Stomach (tissue), 9 donors: ENCODE data around the gene PPIF. TPM values are rescaled to one million over a fixed set of nuclear protein-coding genes. Genes with fewer than 3 reads are reported as not detected.
A peak's percentile ranks its signal among the peaks of the same experiment; 100 is the strongest.

Source experiments
- DNase-seq, 2 donors: peaks; one replicate each; pipeline versions ENCODE4 v3.0.0 to v3.0.0-alpha.2; 2013 to 2019
- H3K27ac ChIP-seq, 5 donors: fragments of 200-600 bp in 4 of 5; sonication (generic) in 4 of 5; one replicate each; pipeline ENCODE4 v1.5.1; 2013 to 2019; ENCODE audit warnings: mild to moderate bottlenecking in 1 of 5, moderate library complexity in 1 of 5
- H3K27me3 ChIP-seq, 3 donors: fragments of 200-600 bp; sonication (generic); one replicate each; pipeline ENCODE4 v1.5.1; 2017 to 2019; ENCODE audit warnings: mixed run types in 1 of 3
- H3K36me3 ChIP-seq, 4 donors: fragments of 200-600 bp; sonication (generic); 1 replicate in 3 of 4; 2 replicates in 1 of 4; pipeline ENCODE4 v1.5.1; 2016 to 2019
- H3K4me1 ChIP-seq, 4 donors: fragments of 200-600 bp; sonication (generic); one replicate each; pipeline ENCODE4 v1.5.1; 2016 to 2019
- H3K4me3 ChIP-seq, 4 donors: fragments of 200-600 bp; sonication (generic) in 3 of 4; one replicate each; pipeline ENCODE4 v1.5.1; 2016 to 2019; ENCODE audit warnings: mild to moderate bottlenecking in 1 of 4
- H3K9me3 ChIP-seq, 4 donors: fragments of 200-600 bp; sonication (generic); one replicate each; pipeline ENCODE4 v1.5.1; 2016 to 2019
- EP300 ChIP-seq: sonication (generic); formaldehyde crosslinking; IDR thresholded peaks from one replicate; pipeline ENCODE4 v1.6.1; 2017; ENCODE audit warnings: antibody characterized with exemption
- POLR2A ChIP-seq, 4 donors: fragments of 450-650 bp; IDR thresholded peaks; one replicate each; pipeline ENCODE4 v1.6.1; 2016; ENCODE audit warnings: antibody characterized with exemption in 4 of 4, control low read depth in 2 of 4, mild to moderate bottlenecking in 1 of 4, moderate library complexity in 1 of 4
- POLR2AphosphoS5 ChIP-seq, 3 donors: sonication (generic); formaldehyde crosslinking; IDR thresholded peaks; one replicate each; pipeline ENCODE4 v1.6.1; 2016; ENCODE audit warnings: antibody characterized with exemption in 3 of 3
- WGBS, 5 donors: extraction: QIAGEN DNeasy Blood & Tissue Kit in 3 of 5; methylation state at CpG; one replicate each; pipeline versions ENCODE4 v1.1.5 to v1.1.7; 2013 to 2018; 5-methylcytosine and 5-hydroxymethylcytosine counted together
- intact Hi-C: fragments of 100-400 bp; cut with DNase I; formaldehyde crosslinking; loops from one replicate; pipeline ENCODE4 v1.15.1; 2023; ENCODE audit warnings: low total_unique reads
- polyA plus RNA-seq, 3 donors: library from polyadenylated mRNA; stranded (reverse); fragments of 200-250 nt; gene quantifications; one replicate each; pipeline ENCODE4 v1.2.3, GENCODE V29; 2013
- total RNA-seq, 5 donors: library from RNA; depleted of rRNA; stranded (reverse); fragments of >200 nt; gene quantifications; one replicate each; pipeline versions ENCODE4 v1.1.0 to v1.2.3, GENCODE V29; 2014 to 2016
- TF ChIP-seq, protein P1 (sequence below), 7 experiments: fragments of 450-650 bp in 4 of 7; fragments of 200-600 bp in 3 of 7; sonication (generic) in 3 of 7; IDR thresholded peaks; one replicate each; pipeline ENCODE4 v1.5.1; 2016 to 2019; ENCODE audit warnings: antibody characterized with exemption in 7 of 7, control low read depth in 2 of 7, mild to moderate bottlenecking in 1 of 7
- donor health status: healthy with polysubstance abuse.
- donor health status: Bipolar disorder and iron deficiency.
- donor health status: healthy.

Gene PPIF
- total and polyA plus RNA-seq, 8 donors = 6.4 to 177 (median 50.8) TPM

- Histone ChIP-seq H3K27me3 (no peaks in the 10 kb centered on the region), H3K27ac (no peak overlapping the region), H3K9me3 (no peaks in the 10 kb centered on the region), H3K4me3 (no peak overlapping the region), H3K4me1 (peaks cover 14 to 51% (median 24%) of the 10 kb centered on the region in 4 donors), H3K36me3 (peaks cover 30 to 53% (median 50%) of the 10 kb centered on the region in 4 donors)
- WGBS, 5 donors = 57 to 74% (median 61%) methylated on average over 11 of the region's 11 CpGs
- no peak for TF ChIP-seq POLR2AphosphoS5 (IDR thresholded peaks at IDR 0.05)
- TF ChIP-seq POLR2A (IDR thresholded peaks at IDR 0.05) = no peak
- intact Hi-C loops = no loop called here
- no peak for DNase-seq
These were observed 31.7 kb upstream of the PPIF start for GRCh38 chr10:79315602-79315920.

DNA sequence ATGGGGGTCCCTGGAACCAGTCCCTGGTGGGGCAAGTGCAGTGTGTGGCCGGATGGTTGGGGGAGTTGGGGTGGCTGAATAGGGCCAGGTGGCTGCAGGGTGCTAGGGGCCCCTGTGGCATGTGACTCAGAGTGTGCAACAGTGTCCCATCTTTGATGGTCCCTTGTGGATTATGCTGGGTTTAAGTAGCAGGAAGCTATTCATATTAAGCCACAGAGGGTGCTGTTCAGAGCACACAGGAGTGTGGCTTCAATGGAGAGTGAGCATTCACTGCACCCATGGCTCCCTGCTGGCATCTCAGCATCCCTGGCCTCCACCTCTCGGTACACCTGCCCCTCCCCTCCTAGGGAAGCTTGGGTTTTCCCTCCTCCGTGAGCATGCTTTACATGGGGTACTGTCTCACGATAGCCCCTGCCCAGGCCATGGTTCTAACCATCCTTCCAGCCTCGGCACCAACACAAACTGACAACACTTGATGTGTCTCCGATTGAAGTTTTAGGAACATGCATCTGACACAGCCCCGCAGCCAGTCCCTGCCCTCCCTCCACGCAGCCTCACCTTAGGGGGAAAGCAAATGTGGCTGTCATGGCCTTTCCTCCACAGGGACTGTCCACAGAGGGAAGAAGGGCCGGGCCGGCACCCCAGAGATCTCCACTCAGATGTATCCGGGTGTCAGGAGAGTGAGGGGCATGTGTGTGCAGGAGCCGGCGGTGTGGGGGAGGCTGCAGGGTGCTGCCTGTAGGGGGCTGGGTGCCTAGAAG lies 30.4 kb upstream of the PPIF start:
- no peak for DNase-seq
- H3K4me3 ChIP-seq = no peak overlapping the region
- H3K4me1 ChIP-seq = peaks cover 14 to 51% (median 19%) of the 10 kb centered on the region in 4 donors
- intact Hi-C loops = no loop called here
- H3K27me3 ChIP-seq = no peaks in the 10 kb centered on the region
- peak in 1 of 3 donors; percentile 10 for TF ChIP-seq POLR2AphosphoS5 (IDR thresholded peaks at IDR 0.05)
- TF ChIP-seq EP300 = no peak
- 26 to 45% (median 29%) methylated on average over 11 to 13 of the region's 13 CpGs for WGBS, 5 donors
- peak overlapping the region in 3 of 5 donors; percentile 24 to 71 (median 44) for H3K27ac ChIP-seq
- H3K36me3 ChIP-seq = peaks cover 24 to 40% (median 37%) of the 10 kb centered on the region in 4 donors
- H3K9me3 ChIP-seq = no peaks in the 10 kb centered on the region

DNA sequence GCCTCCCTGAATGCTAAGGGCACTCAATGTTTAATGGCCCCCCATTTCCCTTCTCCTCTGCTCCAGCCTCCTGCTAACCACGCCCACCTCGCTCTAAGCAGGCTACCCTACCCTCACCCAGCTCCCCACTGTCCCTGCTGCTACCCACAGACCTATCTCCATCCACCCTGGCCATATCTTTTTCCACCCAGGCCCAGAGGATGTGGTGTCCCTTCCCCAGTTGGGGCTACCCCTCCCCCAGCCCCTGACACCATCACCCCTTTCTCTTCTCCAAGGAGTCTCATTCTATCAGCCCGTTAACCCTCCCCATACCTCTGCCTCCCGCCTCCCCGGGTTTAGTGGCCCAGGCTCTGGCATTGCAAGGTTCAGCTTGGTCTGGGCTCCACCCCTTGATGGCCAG lies 28.9 kb upstream of the PPIF start:
- Histone ChIP-seq H3K27ac (peak overlapping the region in 1 of 5 donors; percentile 71), H3K27me3 (no peaks in the 10 kb centered on the region), H3K4me1 (peaks cover 14 to 66% (median 19%) of the 10 kb centered on the region in 4 donors), H3K4me3 (no peak overlapping the region), H3K9me3 (no peaks in the 10 kb centered on the region), H3K36me3 (peaks cover 9 to 25% (median 22%) of the 10 kb centered on the region in 4 donors)
- intact Hi-C loops = no loop called here
- TF ChIP-seq EP300 (no peak), POLR2AphosphoS5 (IDR thresholded peaks at IDR 0.05) (no peak), POLR2A (IDR thresholded peaks at IDR 0.05) (no peak)
- TF ChIP-seq, protein P1, sequence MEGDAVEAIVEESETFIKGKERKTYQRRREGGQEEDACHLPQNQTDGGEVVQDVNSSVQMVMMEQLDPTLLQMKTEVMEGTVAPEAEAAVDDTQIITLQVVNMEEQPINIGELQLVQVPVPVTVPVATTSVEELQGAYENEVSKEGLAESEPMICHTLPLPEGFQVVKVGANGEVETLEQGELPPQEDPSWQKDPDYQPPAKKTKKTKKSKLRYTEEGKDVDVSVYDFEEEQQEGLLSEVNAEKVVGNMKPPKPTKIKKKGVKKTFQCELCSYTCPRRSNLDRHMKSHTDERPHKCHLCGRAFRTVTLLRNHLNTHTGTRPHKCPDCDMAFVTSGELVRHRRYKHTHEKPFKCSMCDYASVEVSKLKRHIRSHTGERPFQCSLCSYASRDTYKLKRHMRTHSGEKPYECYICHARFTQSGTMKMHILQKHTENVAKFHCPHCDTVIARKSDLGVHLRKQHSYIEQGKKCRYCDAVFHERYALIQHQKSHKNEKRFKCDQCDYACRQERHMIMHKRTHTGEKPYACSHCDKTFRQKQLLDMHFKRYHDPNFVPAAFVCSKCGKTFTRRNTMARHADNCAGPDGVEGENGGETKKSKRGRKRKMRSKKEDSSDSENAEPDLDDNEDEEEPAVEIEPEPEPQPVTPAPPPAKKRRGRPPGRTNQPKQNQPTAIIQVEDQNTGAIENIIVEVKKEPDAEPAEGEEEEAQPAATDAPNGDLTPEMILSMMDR (IDR thresholded peaks at IDR 0.05) = no peak
- DNase-seq = no peak
- WGBS, 5 donors = 89 to 93% (median 91%) methylated on average over 5 of the region's 5 CpGs

GRCh38 chr10:79319115-79319771 lies 28.0 kb upstream of the PPIF start:
- TF ChIP-seq, protein P1 (IDR thresholded peaks at IDR 0.05) = no peak
- TF ChIP-seq POLR2A (IDR thresholded peaks at IDR 0.05) = no peak
- TF ChIP-seq POLR2AphosphoS5 (IDR thresholded peaks at IDR 0.05) = no peak
- TF ChIP-seq EP300 = no peak
- DNase-seq = no peak
- H3K9me3 ChIP-seq = no peaks in the 10 kb centered on the region

GRCh38 chr10:79320316-79320715 lies 27.0 kb upstream of the PPIF start:
- H3K36me3 ChIP-seq = peaks cover 0 to 6% (median 5%) of the 10 kb centered on the region in 4 donors
- no peaks in the 10 kb centered on the region for H3K9me3 ChIP-seq
- peaks cover 14 to 58% (median 19%) of the 10 kb centered on the region in 4 donors for H3K4me1 ChIP-seq
- no peak overlapping the region for H3K27ac ChIP-seq
- no peak overlapping the region for H3K4me3 ChIP-seq
- TF ChIP-seq, protein P1 (IDR thresholded peaks at IDR 0.05) = no peak
- TF ChIP-seq POLR2AphosphoS5 (IDR thresholded peaks at IDR 0.05) = no peak
- no peak for TF ChIP-seq POLR2A (IDR thresholded peaks at IDR 0.05)
- no peak for TF ChIP-seq EP300
- H3K27me3 ChIP-seq = no peaks in the 10 kb centered on the region
- DNase-seq = no peak
- 90 to 98% (median 93%) methylated on average over 2 of the region's 2 CpGs for WGBS, 5 donors
- intact Hi-C loops = no loop called here

More at GRCh38 chr10:79319115-79319771, 28.0 kb upstream of the PPIF start:
- no peaks in the 10 kb centered on the region for H3K27me3 ChIP-seq
- intact Hi-C loops = no loop called here
- H3K27ac ChIP-seq = no peak overlapping the region
- peaks cover 14 to 67% (median 19%) of the 10 kb centered on the region in 4 donors for H3K4me1 ChIP-seq
- 72 to 85% (median 83%) methylated on average over 11 of the region's 11 CpGs for WGBS, 5 donors
- no peak overlapping the region for H3K4me3 ChIP-seq
- peaks cover under 1 to 16% (median 14%) of the 10 kb centered on the region in 4 donors for H3K36me3 ChIP-seq
